ENCODE data around the gene PRDM15.

GRCh38 chr21:41907496-41908258, 28.5 kb upstream of the PRDM15 start:
- TF ChIP-seq POLR2A (IDR thresholded peaks at IDR 0.05; ENCODE audit: low read depth, low read length) (no peak), POLR2AphosphoS5 (IDR thresholded peaks at IDR 0.05; ENCODE audit: low read depth, low read length) (no peak), TAF1 (IDR thresholded peaks at IDR 0.05; ENCODE audit: low read depth, low read length) (no peak), SPI1 (IDR thresholded peaks at IDR 0.05; ENCODE audit: low read depth, low read length) (no peak)

Data from GM12891 (cell line).